DOHH2 (cell line): ENCODE results near the gene ACTN4.

Experiments
- H3F3A ChIP-seq: fragments of 200-600 bp; sonication (generic), shearing (Covaris generic); 2 replicates; pipeline ENCODE4 v1.6.0; 2016; ENCODE audit warnings: antibody characterized with exemption, mild to moderate bottlenecking; ENCODE audit not compliant: control insufficient read depth, insufficient read depth
- H3K27ac ChIP-seq: fragments of 200-600 bp; sonication (generic); 2 replicates; pipeline ENCODE4 v1.5.1; 2014; ENCODE audit warnings: low read depth, mild to moderate bottlenecking, low read length, moderate library complexity
- H3K27me3 ChIP-seq: fragments of 200-600 bp; sonication (generic); 2 replicates; pipeline ENCODE4 v1.6.1; 2014; ENCODE audit warnings: mild to moderate bottlenecking, low read length, mixed read lengths; ENCODE audit not compliant: control insufficient read depth
- H3K36me3 ChIP-seq: fragments of 200-600 bp; sonication (generic); 2 replicates; pipeline ENCODE4 v1.6.1; 2014; ENCODE audit warnings: mild to moderate bottlenecking, low read length, moderate library complexity, mixed read lengths; ENCODE audit not compliant: control insufficient read depth
- H3K4me1 ChIP-seq: fragments of 200-600 bp; sonication (generic); 2 replicates; pipeline ENCODE4 v1.6.1; 2014; ENCODE audit warnings: mild to moderate bottlenecking, low read length, mixed read lengths; ENCODE audit not compliant: control insufficient read depth
- H3K4me2 ChIP-seq: fragments of 200-600 bp; sonication (generic); 2 replicates; pipeline ENCODE4 v1.6.0; 2014; ENCODE audit warnings: mild to moderate bottlenecking, low read length, moderate library complexity
- H3K4me3 ChIP-seq: fragments of 200-600 bp; sonication (generic); 2 replicates; pipeline ENCODE4 v1.5.1; 2014; ENCODE audit warnings: mild to moderate bottlenecking, low read length, mixed read lengths
- H3K79me2 ChIP-seq: fragments of 200-600 bp; sonication (generic); 2 replicates; pipeline ENCODE4 v1.6.1; 2014; ENCODE audit warnings: mild to moderate bottlenecking, low read length, mixed read lengths; ENCODE audit not compliant: control insufficient read depth
- H3K9me2 ChIP-seq: fragments of 200-600 bp; sonication (generic); replicated peaks from 2 replicates; pipeline ENCODE4 v1.6.1; 2014; ENCODE audit warnings: mild to moderate bottlenecking, low read length, mixed read lengths; ENCODE audit not compliant: control insufficient read depth
- H3K9me3 ChIP-seq: fragments of 200-600 bp; sonication (generic); 2 replicates; pipeline ENCODE4 v1.6.1; 2014; ENCODE audit warnings: antibody characterized with exemption, low read length, mixed read lengths; ENCODE audit not compliant: control insufficient read depth, insufficient read depth
- H4K20me1 ChIP-seq: fragments of 200-600 bp; sonication (generic); 2 replicates; pipeline ENCODE4 v1.6.0; 2014; ENCODE audit warnings: low read depth, mild to moderate bottlenecking, antibody characterized with exemption, low read length, moderate library complexity; ENCODE audit not compliant: control insufficient read depth, insufficient read depth
- EZH2phosphoT487 ChIP-seq: fragments of 200-600 bp; sonication (generic); IDR thresholded peaks from 2 replicates; pipeline ENCODE4 v1.6.1; 2017; ENCODE audit warnings: borderline replicate concordance, mild to moderate bottlenecking, antibody characterized with exemption, low read length, moderate library complexity, mixed read lengths
- TF ChIP-seq, protein P1 (sequence below): fragments of 200-600 bp; sonication (generic); IDR thresholded peaks from one replicate; pipeline ENCODE4 v1.5.1; 2014; ENCODE audit warnings: antibody characterized with exemption, mild to moderate bottlenecking, low read depth, low read length; ENCODE audit not compliant: poor library complexity, severe bottlenecking

ACTN4 gene

DNA sequence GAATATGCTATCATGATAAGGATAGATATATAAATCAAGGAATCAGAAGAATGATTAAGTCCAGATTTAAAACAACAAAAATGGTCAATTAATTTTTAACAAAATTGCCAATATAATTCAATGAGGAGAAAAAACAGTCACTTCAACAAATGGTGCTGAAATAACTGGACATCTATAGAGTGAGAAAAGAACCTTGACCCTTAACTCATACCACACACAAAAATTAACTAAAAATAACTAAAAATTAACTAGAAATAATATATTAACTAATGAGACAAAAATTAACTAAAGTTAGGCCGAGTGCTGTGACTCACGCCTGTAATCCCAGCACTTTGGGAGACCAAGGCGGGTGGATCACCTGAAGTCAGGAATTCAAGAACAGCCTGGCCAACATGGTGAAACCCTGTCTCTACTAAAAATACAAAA is 116.4 kb downstream of the ACTN4 start:
- H4K20me1 ChIP-seq, result no peaks in the 10 kb centered on the region

DNA sequence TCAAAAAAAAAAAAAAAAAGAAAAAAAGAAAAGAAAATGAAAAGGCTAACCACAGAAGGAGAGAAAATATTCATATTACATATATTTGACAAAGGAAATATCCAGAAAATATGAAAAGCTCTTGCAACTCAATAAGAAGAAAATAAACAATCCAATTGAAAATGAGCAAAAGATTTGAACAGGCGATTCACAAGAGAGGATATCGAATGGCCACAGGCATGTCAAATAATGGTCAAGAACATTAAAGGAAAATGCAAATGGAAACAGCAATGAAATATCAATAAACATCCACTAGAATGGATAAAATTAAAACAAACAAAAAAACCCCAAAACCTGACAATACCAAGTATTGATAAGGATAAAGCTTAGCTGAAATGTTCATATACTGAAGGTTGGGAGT is 117.8 kb downstream of the ACTN4 start:
- Histone ChIP-seq H3K4me1 (peaks cover 11% of the 10 kb centered on the region), H3K79me2 (no peaks in the 10 kb centered on the region), H3K27me3 (no peaks in the 10 kb centered on the region), H3K9me3 (no peaks in the 10 kb centered on the region), H4K20me1 (no peaks in the 10 kb centered on the region), H3K27ac (no peak overlapping the region), H3K9me2 (no peaks in the 10 kb centered on the region), H3K4me2 (no peak overlapping the region), H3K4me3 (no peak overlapping the region), H3F3A (no peaks in the 10 kb centered on the region), H3K36me3 (no peaks in the 10 kb centered on the region)
- TF ChIP-seq, protein P1, sequence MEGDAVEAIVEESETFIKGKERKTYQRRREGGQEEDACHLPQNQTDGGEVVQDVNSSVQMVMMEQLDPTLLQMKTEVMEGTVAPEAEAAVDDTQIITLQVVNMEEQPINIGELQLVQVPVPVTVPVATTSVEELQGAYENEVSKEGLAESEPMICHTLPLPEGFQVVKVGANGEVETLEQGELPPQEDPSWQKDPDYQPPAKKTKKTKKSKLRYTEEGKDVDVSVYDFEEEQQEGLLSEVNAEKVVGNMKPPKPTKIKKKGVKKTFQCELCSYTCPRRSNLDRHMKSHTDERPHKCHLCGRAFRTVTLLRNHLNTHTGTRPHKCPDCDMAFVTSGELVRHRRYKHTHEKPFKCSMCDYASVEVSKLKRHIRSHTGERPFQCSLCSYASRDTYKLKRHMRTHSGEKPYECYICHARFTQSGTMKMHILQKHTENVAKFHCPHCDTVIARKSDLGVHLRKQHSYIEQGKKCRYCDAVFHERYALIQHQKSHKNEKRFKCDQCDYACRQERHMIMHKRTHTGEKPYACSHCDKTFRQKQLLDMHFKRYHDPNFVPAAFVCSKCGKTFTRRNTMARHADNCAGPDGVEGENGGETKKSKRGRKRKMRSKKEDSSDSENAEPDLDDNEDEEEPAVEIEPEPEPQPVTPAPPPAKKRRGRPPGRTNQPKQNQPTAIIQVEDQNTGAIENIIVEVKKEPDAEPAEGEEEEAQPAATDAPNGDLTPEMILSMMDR, result no peak
- no peak for TF ChIP-seq EZH2phosphoT487

More for the DNA sequence above, 116.4 kb downstream of the ACTN4 start:
- H3K4me3 ChIP-seq, result no peak overlapping the region
- no peak overlapping the region for H3K27ac ChIP-seq
- H3K4me2 ChIP-seq, result no peak overlapping the region
- TF ChIP-seq, protein P1, result no peak
- no peak for TF ChIP-seq EZH2phosphoT487
- no peaks in the 10 kb centered on the region for H3K79me2 ChIP-seq
- H3K27me3 ChIP-seq, result no peaks in the 10 kb centered on the region
- H3K36me3 ChIP-seq, result no peaks in the 10 kb centered on the region
- no peaks in the 10 kb centered on the region for H3K9me2 ChIP-seq
- H3K9me3 ChIP-seq, result no peaks in the 10 kb centered on the region
- no peaks in the 10 kb centered on the region for H3K4me1 ChIP-seq
- H3F3A ChIP-seq, result no peaks in the 10 kb centered on the region

DNA sequence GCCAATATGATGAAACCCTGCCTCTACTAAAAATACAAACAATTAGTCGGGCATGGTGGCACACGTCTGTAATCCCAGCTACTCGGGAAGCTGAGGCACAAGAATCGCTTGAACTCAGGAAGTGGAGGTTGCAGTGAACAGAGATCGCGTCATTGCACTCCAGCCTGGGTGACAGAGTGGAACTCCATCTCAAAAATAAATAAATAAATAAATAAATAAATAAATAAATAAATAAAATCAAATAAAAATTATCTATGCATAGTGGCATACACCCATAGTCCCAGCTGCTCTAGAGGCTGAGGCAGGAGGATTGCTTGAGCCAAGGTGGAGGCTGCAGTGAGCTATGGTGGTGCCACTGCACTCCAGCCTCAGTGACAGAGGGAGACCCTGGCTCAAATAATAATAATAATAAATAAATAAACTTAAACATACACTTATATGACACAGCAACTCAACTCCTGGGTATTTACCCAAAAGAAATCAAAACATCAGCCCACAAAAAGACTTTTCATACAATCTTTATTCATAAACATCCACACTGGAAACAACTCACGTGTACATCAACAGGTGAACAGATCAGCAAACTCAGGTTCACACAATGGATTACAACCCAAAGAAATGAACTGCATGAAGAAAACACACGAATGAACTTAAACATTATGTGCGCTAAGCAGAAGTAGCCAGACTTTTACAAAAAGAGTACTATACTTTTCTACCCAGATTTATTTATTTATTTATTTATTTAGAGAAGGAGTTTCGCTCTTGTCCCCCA is 119.0 kb downstream of the ACTN4 start:
- H3F3A ChIP-seq, result no peaks in the 10 kb centered on the region

More for the DNA sequence above, 119.0 kb downstream of the ACTN4 start:
- Histone ChIP-seq H3K79me2 (no peaks in the 10 kb centered on the region), H3K27me3 (no peaks in the 10 kb centered on the region), H3K4me3 (no peak overlapping the region), H3K36me3 (no peaks in the 10 kb centered on the region), H3K27ac (no peak overlapping the region), H3K9me3 (no peaks in the 10 kb centered on the region), H3K4me2 (no peak overlapping the region), H3K9me2 (no peaks in the 10 kb centered on the region), H4K20me1 (no peaks in the 10 kb centered on the region), H3K4me1 (peaks cover 11% of the 10 kb centered on the region)
- TF ChIP-seq EZH2phosphoT487, result no peak
- TF ChIP-seq, protein P1, result no peak
